VCaP (cell line): ENCODE results near the gene TXNDC11.

Source experiments
- H3K27ac ChIP-seq: fragments of 450-650 bp; 2 replicates; pipeline ENCODE4 v1.5.1; 2017
- TF ChIP-seq, protein P1 (sequence below): fragments of 450-650 bp; conservative IDR thresholded peaks from 2 replicates; pipeline ENCODE4 v1.5.1; 2017; ENCODE audit warnings: mild to moderate bottlenecking, moderate library complexity

TXNDC11 gene

GRCh38 chr16:11727796-11728543, 14.7 kb downstream of the TXNDC11 start:
- TF ChIP-seq, protein P1, sequence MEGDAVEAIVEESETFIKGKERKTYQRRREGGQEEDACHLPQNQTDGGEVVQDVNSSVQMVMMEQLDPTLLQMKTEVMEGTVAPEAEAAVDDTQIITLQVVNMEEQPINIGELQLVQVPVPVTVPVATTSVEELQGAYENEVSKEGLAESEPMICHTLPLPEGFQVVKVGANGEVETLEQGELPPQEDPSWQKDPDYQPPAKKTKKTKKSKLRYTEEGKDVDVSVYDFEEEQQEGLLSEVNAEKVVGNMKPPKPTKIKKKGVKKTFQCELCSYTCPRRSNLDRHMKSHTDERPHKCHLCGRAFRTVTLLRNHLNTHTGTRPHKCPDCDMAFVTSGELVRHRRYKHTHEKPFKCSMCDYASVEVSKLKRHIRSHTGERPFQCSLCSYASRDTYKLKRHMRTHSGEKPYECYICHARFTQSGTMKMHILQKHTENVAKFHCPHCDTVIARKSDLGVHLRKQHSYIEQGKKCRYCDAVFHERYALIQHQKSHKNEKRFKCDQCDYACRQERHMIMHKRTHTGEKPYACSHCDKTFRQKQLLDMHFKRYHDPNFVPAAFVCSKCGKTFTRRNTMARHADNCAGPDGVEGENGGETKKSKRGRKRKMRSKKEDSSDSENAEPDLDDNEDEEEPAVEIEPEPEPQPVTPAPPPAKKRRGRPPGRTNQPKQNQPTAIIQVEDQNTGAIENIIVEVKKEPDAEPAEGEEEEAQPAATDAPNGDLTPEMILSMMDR: no peak
- no peak overlapping the region for H3K27ac ChIP-seq

GRCh38 chr16:11726008-11726407, 16.6 kb downstream of the TXNDC11 start:
- TF ChIP-seq, protein P1: no peak

DNA sequence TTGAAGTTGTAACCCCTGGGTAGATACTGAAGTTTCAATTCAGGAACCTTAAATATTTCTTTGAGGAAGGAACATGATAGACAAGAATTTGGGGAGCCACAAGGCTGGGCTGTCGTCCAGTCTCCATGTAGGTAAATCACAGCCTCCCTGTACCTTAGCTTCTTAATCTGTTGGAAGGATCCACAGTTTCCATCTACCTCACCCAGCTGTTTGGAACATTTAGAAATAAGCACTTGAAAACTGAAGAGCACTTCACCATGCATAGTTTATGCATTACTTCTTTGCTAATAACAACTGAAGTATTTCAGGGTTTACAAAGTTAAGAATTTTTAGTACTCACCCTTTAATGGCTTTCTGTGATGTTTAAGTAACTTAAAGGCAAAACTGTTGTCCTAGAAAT, 17.2 kb downstream of the TXNDC11 start:
- TF ChIP-seq, protein P1: no peak
- H3K27ac ChIP-seq: no peak overlapping the region

More at GRCh38 chr16:11726008-11726407, 16.6 kb downstream of the TXNDC11 start:
- H3K27ac ChIP-seq: no peak overlapping the region

GRCh38 chr16:11722468-11722808, 20.2 kb downstream of the TXNDC11 start:
- TF ChIP-seq, protein P1: no peak
- no peak overlapping the region for H3K27ac ChIP-seq

- H3K27ac ChIP-seq: no peak overlapping the region
- TF ChIP-seq, protein P1: no peak
These were observed 20.7 kb downstream of the TXNDC11 start for GRCh38 chr16:11721781-11722467.

- TF ChIP-seq, protein P1: no peak
- no peak overlapping the region for H3K27ac ChIP-seq
These were observed 22.9 kb downstream of the TXNDC11 start for GRCh38 chr16:11719762-11720161.

- no peak overlapping the region for H3K27ac ChIP-seq
- TF ChIP-seq, protein P1: no peak
These were observed 23.5 kb downstream of the TXNDC11 start for GRCh38 chr16:11719171-11719570.
